K562 (cell line): ENCODE results near the gene HNRNPU. TPM values are rescaled to one million over a fixed set of nuclear protein-coding genes. Genes with fewer than 3 reads are reported as not detected.

Source experiments
- ATAC-seq: fragments of 200-7000 bp; cut with Tn5 transposase; 3 replicates; pipeline ENCODE4 v1.9.1; 2020; ENCODE audit warnings: moderate library complexity
- BruUV-seq: library from RNA; stranded (reverse); fragments of 400-500 nt; replicated peaks from 2 replicates; lab custom pipeline; 2021; lab: Mats Ljungman, UMichigan
- CTCF ChIA-PET: fragments of 300-600 bp; formaldehyde crosslinking; extraction: SDS; loops from one replicate; lab custom pipeline; 2021; ENCODE audit warnings: low intra/inter-chr PET ratio; lab: Yijun Ruan, JAX
- POLR2A ChIA-PET: fragments of 300-600, 350-650 bp; sonication (Branson Sonifier 250); formaldehyde crosslinking; extraction: SDS; loops from one replicate; lab custom pipeline; 2021; ENCODE audit warnings: antibody characterized with exemption, inconsistent platforms; lab: Yijun Ruan, JAX
- DNase-seq, 4 experiments: peaks; one replicate each; pipeline versions ENCODE4 v3.0.0 to v3.0.0-alpha.2; 2011 to 2018; ENCODE audit warnings: low spot score in 3 of 4, mixed read lengths in 3 of 4; ENCODE audit errors: extremely low read depth in 1 of 4
- FAIRE-seq: peaks from 2 replicates; lab custom pipeline; 2011; peaks lifted over from hg19 to GRCh38; lab: Jason Lieb, UNC
- H2AFZ ChIP-seq: 2 replicates; pipeline ENCODE4 v1.6.0; 2011; ENCODE audit warnings: low read depth, low read length, control low read depth, inconsistent platforms
- H3K27ac ChIP-seq: fragments of 200-600 bp; 3 replicates; pipeline ENCODE4 v1.8.0; 2011; ENCODE audit warnings: low read depth, mild to moderate bottlenecking, control low read depth, inconsistent platforms, low read length, moderate library complexity, mixed read lengths; ENCODE audit errors: extremely low read depth
- H3K27me3 ChIP-seq, 2 experiments: fragments of 300-600 bp in 1 of 2; 2 replicates in 1 of 2; 3 replicates in 1 of 2; pipeline versions ENCODE4 v1.6.0 to v1.8.0; 2011; ENCODE audit warnings: inconsistent platforms in 2 of 2, low read length in 2 of 2, mild to moderate bottlenecking in 1 of 2, mixed read lengths in 1 of 2, moderate library complexity in 1 of 2; ENCODE audit not compliant: control insufficient read depth in 2 of 2, insufficient read depth in 2 of 2
- H3K36me3 ChIP-seq: fragments of 300-600 bp; 3 replicates; pipeline ENCODE4 v1.8.0; 2011; ENCODE audit warnings: mild to moderate bottlenecking, low read length, inconsistent platforms; ENCODE audit not compliant: control insufficient read depth, insufficient read depth
- H3K4me1 ChIP-seq, 2 experiments: fragments of 200-600 bp in 1 of 2; replicated peaks in 1 of 2; 2 replicates in 1 of 2; 3 replicates in 1 of 2; pipeline versions ENCODE4 v1.5.1 to v1.8.0; 2011; ENCODE audit warnings: inconsistent platforms in 2 of 2, low read length in 2 of 2, mild to moderate bottlenecking in 1 of 2, mixed read lengths in 1 of 2, moderate library complexity in 1 of 2; ENCODE audit not compliant: control insufficient read depth in 2 of 2, insufficient read depth in 2 of 2
- H3K4me2 ChIP-seq: 2 replicates; pipeline ENCODE4 v1.6.1; 2011; ENCODE audit warnings: low read length, control low read depth, inconsistent platforms, mixed read lengths; ENCODE audit not compliant: insufficient read depth
- H3K4me3 ChIP-seq: fragments of 200-600 bp; sonication (generic), shearing (Covaris generic); 2 replicates; pipeline ENCODE4 v1.5.1; 2016; ENCODE audit warnings: control low read depth, inconsistent platforms
- H3K79me2 ChIP-seq: fragments of 200-600 bp; 3 replicates; pipeline ENCODE4 v1.8.0; 2011; ENCODE audit warnings: low read length, inconsistent platforms; ENCODE audit not compliant: control insufficient read depth, insufficient read depth
- H3K9ac ChIP-seq, 2 experiments: 2 replicates each; pipeline versions ENCODE4 v1.6.0 to v1.6.1; 2011; ENCODE audit warnings: low read depth in 2 of 2, low read length in 2 of 2, control low read depth in 1 of 2, inconsistent platforms in 1 of 2, mild to moderate bottlenecking in 1 of 2, mixed read lengths in 1 of 2; ENCODE audit not compliant: insufficient read depth in 1 of 2
- H3K9me1 ChIP-seq: one replicate; pipeline ENCODE4 v1.6.0; 2011; ENCODE audit warnings: inconsistent platforms, mild to moderate bottlenecking, low read length, moderate library complexity; ENCODE audit not compliant: control insufficient read depth, insufficient read depth
- H3K9me3 ChIP-seq: replicated peaks from 2 replicates; pipeline ENCODE4 v1.5.1; 2011; ENCODE audit warnings: low read depth, low read length, inconsistent platforms; ENCODE audit not compliant: control insufficient read depth, insufficient read depth
- H4K20me1 ChIP-seq: replicated peaks from 2 replicates; pipeline ENCODE4 v1.6.1; 2011; ENCODE audit warnings: low read length, inconsistent platforms, mixed read lengths; ENCODE audit not compliant: control insufficient read depth, insufficient read depth
- ELF1 ChIP-seq: fragments of 200-800 bp; sonication (Bioruptor generic); IDR thresholded peaks from 2 replicates; pipeline ENCODE4 v1.6.1; 2016; ENCODE audit warnings: missing genetic modification characterization, missing compliant biosample characterization
- ESRRB ChIP-seq: fragments of 250-450 bp; sonication (Bioruptor Pico); IDR thresholded peaks from 2 replicates; pipeline ENCODE4 v1.5.0; 2020; ENCODE audit warnings: mild to moderate bottlenecking, moderate library complexity, borderline replicate concordance
- FOXA1 ChIP-seq: fragments of 450-650 bp; IDR thresholded peaks from 2 replicates; pipeline ENCODE4 v1.6.1; 2016; ENCODE audit warnings: mild to moderate bottlenecking, borderline replicate concordance
- KDM5B ChIP-seq: fragments of 200-600 bp; sonication (generic); IDR thresholded peaks from 2 replicates; pipeline ENCODE4 v1.6.1; 2012; ENCODE audit warnings: low read depth, mild to moderate bottlenecking, moderate library complexity, low read length, control low read depth, inconsistent platforms; ENCODE audit not compliant: insufficient replicate concordance
- RAD51 ChIP-seq: fragments of 450-650 bp; IDR thresholded peaks from 2 replicates; pipeline ENCODE4 v1.7.1; 2016; ENCODE audit warnings: low read depth, mild to moderate bottlenecking, borderline replicate concordance
- RBM22 ChIP-seq: fragments of 200-400 bp; formaldehyde crosslinking; IDR thresholded peaks from 2 replicates; pipeline ENCODE4 v1.6.1; 2018; ENCODE audit warnings: low read length, low read depth; ENCODE audit not compliant: poor library complexity, severe bottlenecking
- RFX5 ChIP-seq: IDR thresholded peaks from 2 replicates; pipeline ENCODE4 v1.6.1; 2011; ENCODE audit warnings: low read depth, mild to moderate bottlenecking, improper control_type of control experiment, low read length
- SIN3A ChIP-seq, 2 experiments: fragments of 150-350 bp in 1 of 2; IDR thresholded peaks; 2 replicates each; pipeline ENCODE4 v1.6.1; 2011 to 2016; ENCODE audit warnings: borderline replicate concordance in 2 of 2, low read depth in 2 of 2, low read length in 2 of 2, mild to moderate bottlenecking in 2 of 2, moderate library complexity in 2 of 2; ENCODE audit not compliant: control insufficient read depth in 1 of 2
- SRSF1 ChIP-seq: fragments of 200-400 bp; formaldehyde crosslinking; IDR thresholded peaks from 2 replicates; pipeline ENCODE4 v1.6.1; 2017; ENCODE audit warnings: mild to moderate bottlenecking, low read depth, low read length, moderate library complexity
- ZBTB7A ChIP-seq: IDR thresholded peaks from 2 replicates; pipeline ENCODE4 v1.6.1; 2011; ENCODE audit warnings: low read depth, mild to moderate bottlenecking, low read length, moderate library complexity, borderline replicate concordance; ENCODE audit not compliant: control insufficient read depth
- WGBS: fragments of 100-300 bp; shearing (Covaris generic); methylation state at CpG from one replicate; pipeline ENCODE4 v1.1.6; 2016; ENCODE audit warnings: low coverage, mixed read lengths; ENCODE audit not compliant: insufficient coverage; ENCODE audit errors: missing lambda C conversion rate; 5-methylcytosine and 5-hydroxymethylcytosine counted together
- in situ Hi-C: fragments of 300-500 bp; cut with MboI; formaldehyde crosslinking; loops from 4 replicates; pipeline ENCODE4 v1.15.0; 2018; ENCODE audit warnings: inconsistent platforms, mixed read lengths
- intact Hi-C: fragments of 100-400 bp; cut with micrococcal nuclease; formaldehyde crosslinking; loops from 2 replicates; pipeline ENCODE4 v1.14.2; 2022
- polyA plus RNA-seq, 8 experiments: library from polyadenylated mRNA; depleted of rRNA in 4 of 8; stranded (reverse) in 5 of 8; unstranded in 3 of 8; fragments of >200 nt; fragmentation: Nextera tagmentation in 2 of 8; fragmentation: Illumina TruSeq in 1 of 8; extraction: Ambion mirVana in 2 of 8; extraction: Trizol in 1 of 8; gene quantifications; 2 replicates each; pipeline versions ENCODE4 v1.2.1 to v1.2.3, GENCODE V29; 2011 to 2014; ENCODE audit warnings: inconsistent platforms in 1 of 8, missing spikeins in 1 of 8
- total RNA-seq, 7 experiments: library from RNA; depleted of rRNA in 6 of 7; stranded (reverse); fragments of >200 nt in 6 of 7; fragmentation: Illumina TruSeq in 2 of 7; extraction: Trizol in 2 of 7; gene quantifications; 2 replicates each; pipeline versions ENCODE4 v1.2.1 to v1.2.3, GENCODE V29; 2011 to 2021; ENCODE audit warnings: low replicate concordance in 1 of 7
- TF ChIP-seq, protein P1 (sequence below): sonication (generic); formaldehyde crosslinking; IDR thresholded peaks from 2 replicates; pipeline ENCODE4 v1.8.0; 2023; ENCODE audit warnings: mild to moderate bottlenecking, missing genetic modification reagents
- TF ChIP-seq, protein P2 (sequence below): fragments of 450-650 bp; IDR thresholded peaks from 2 replicates; pipeline ENCODE4 v1.6.1; 2017; ENCODE audit warnings: antibody characterized with exemption, mild to moderate bottlenecking
- TF ChIP-seq, protein P3 (sequence below), 2 experiments: IDR thresholded peaks; 2 replicates each; pipeline ENCODE4 v1.6.1; 2012; ENCODE audit warnings: improper control_type of control experiment in 2 of 2, low read depth in 2 of 2, low read length in 2 of 2, borderline replicate concordance in 1 of 2

Gene HNRNPU
- total and polyA plus RNA-seq, 9 of the 15 experiments (the other 6 are each of a cell fraction or from before 2014, with no cell fraction given) = 159 to 777 (median 577) TPM

- no peak for FAIRE-seq
- Histone ChIP-seq H4K20me1 (peaks cover 20% of the 10 kb centered on the region), H3K4me1 (peaks cover 9 to 11% of the 10 kb centered on the region in 2 experiments; a peak in 3 of 5 replicates), H3K79me2 (peaks cover 49% of the 10 kb centered on the region), H3K27ac (peak overlapping the region; percentile 98; the same call in 2 of the 3 replicates), H3K9ac (peak overlapping the region in 1 of 2 experiments; percentile 98; a peak in 1 of 4 replicates), H3K9me1 (no peaks in the 10 kb centered on the region), H3K9me3 (no peaks in the 10 kb centered on the region), H3K4me3 (no peak overlapping the region), H3K27me3 (no peaks in the 10 kb centered on the region), H3K36me3 (peaks cover 21% of the 10 kb centered on the region), H2AFZ (peak overlapping the region; percentile 91), H3K4me2 (peak overlapping the region; percentile 11; the same call in 1 of the 2 replicates)
- WGBS = 20% methylated on average over 1 of the region's 1 CpG
- in situ Hi-C loops (loop anchor here (5.0 kb wide), 1 partner anchor 101 kb away; a partner anchor contains a TSS), intact Hi-C loops (no loop called here)
- DNase-seq = no peak
- BruUV-seq = no TSS peak
- no peak for ATAC-seq
- ChIA-PET POLR2A (interaction anchor here (0.6 to 24.0 kb wide), 4 partner anchors 8 to 186 kb away, joined by 3 to 485 read pairs (median 8); partner anchors contain the start of gene COX20), CTCF (interaction anchor here (1.0 kb wide), 1 partner anchor 31 kb away, joined by 4 read pairs; the partner anchor contains the start of gene COX20)
- TF ChIP-seq, protein P1, sequence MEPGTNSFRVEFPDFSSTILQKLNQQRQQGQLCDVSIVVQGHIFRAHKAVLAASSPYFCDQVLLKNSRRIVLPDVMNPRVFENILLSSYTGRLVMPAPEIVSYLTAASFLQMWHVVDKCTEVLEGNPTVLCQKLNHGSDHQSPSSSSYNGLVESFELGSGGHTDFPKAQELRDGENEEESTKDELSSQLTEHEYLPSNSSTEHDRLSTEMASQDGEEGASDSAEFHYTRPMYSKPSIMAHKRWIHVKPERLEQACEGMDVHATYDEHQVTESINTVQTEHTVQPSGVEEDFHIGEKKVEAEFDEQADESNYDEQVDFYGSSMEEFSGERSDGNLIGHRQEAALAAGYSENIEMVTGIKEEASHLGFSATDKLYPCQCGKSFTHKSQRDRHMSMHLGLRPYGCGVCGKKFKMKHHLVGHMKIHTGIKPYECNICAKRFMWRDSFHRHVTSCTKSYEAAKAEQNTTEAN (CRISPR knock-in tag) = no peak
- TF ChIP-seq RAD51 = no peak
- TF ChIP-seq RFX5 = no peak
- TF ChIP-seq, protein P2, sequence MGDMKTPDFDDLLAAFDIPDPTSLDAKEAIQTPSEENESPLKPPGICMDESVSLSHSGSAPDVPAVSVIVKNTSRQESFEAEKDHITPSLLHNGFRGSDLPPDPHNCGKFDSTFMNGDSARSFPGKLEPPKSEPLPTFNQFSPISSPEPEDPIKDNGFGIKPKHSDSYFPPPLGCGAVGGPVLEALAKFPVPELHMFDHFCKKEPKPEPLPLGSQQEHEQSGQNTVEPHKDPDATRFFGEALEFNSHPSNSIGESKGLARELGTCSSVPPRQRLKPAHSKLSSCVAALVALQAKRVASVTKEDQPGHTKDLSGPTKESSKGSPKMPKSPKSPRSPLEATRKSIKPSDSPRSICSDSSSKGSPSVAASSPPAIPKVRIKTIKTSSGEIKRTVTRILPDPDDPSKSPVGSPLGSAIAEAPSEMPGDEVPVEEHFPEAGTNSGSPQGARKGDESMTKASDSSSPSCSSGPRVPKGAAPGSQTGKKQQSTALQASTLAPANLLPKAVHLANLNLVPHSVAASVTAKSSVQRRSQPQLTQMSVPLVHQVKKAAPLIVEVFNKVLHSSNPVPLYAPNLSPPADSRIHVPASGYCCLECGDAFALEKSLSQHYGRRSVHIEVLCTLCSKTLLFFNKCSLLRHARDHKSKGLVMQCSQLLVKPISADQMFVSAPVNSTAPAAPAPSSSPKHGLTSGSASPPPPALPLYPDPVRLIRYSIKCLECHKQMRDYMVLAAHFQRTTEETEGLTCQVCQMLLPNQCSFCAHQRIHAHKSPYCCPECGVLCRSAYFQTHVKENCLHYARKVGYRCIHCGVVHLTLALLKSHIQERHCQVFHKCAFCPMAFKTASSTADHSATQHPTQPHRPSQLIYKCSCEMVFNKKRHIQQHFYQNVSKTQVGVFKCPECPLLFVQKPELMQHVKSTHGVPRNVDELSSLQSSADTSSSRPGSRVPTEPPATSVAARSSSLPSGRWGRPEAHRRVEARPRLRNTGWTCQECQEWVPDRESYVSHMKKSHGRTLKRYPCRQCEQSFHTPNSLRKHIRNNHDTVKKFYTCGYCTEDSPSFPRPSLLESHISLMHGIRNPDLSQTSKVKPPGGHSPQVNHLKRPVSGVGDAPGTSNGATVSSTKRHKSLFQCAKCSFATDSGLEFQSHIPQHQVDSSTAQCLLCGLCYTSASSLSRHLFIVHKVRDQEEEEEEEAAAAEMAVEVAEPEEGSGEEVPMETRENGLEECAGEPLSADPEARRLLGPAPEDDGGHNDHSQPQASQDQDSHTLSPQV = 0 out of 2 replicates have a peak, but pooled peaks have one; percentile 32
- TF ChIP-seq, protein P3, sequence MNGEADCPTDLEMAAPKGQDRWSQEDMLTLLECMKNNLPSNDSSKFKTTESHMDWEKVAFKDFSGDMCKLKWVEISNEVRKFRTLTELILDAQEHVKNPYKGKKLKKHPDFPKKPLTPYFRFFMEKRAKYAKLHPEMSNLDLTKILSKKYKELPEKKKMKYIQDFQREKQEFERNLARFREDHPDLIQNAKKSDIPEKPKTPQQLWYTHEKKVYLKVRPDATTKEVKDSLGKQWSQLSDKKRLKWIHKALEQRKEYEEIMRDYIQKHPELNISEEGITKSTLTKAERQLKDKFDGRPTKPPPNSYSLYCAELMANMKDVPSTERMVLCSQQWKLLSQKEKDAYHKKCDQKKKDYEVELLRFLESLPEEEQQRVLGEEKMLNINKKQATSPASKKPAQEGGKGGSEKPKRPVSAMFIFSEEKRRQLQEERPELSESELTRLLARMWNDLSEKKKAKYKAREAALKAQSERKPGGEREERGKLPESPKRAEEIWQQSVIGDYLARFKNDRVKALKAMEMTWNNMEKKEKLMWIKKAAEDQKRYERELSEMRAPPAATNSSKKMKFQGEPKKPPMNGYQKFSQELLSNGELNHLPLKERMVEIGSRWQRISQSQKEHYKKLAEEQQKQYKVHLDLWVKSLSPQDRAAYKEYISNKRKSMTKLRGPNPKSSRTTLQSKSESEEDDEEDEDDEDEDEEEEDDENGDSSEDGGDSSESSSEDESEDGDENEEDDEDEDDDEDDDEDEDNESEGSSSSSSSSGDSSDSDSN (IDR thresholded peaks at IDR 0.05; ENCODE audit: borderline replicate concordance in 1 of 2, low read depth in 2 of 2, low read length in 2 of 2) = no peak
- TF ChIP-seq SRSF1 = no peak
- no peak; the same call in 1 of the 2 replicates for TF ChIP-seq ELF1
- 0 out of 2 replicates have a peak, but pooled peaks have one; percentile 15 for TF ChIP-seq ESRRB (CRISPR knock-in tag)
- peak; percentile 58 for TF ChIP-seq ZBTB7A
- no peak for TF ChIP-seq KDM5B
- TF ChIP-seq SIN3A (IDR thresholded peaks at IDR 0.05; ENCODE audit: borderline replicate concordance in 2 of 2, control insufficient read depth in 1 of 2, low read depth in 2 of 2, low read length in 2 of 2) = no peak
- no peak for TF ChIP-seq RBM22
- no peak for TF ChIP-seq FOXA1
These were observed 2.0 kb upstream of the HNRNPU start for GRCh38 chr1:244866355-244866754.
